Astrocyte (in vitro differentiated cells and primary cell): ENCODE results near the gene ZNF8. TPM values are rescaled to one million over a fixed set of nuclear protein-coding genes. Genes with fewer than 3 reads are reported as not detected.

Experiments used
- DNase-seq: peaks from one replicate; pipeline ENCODE4 v3.0.0-alpha.2; 2010; ENCODE audit warnings: low read depth
- FAIRE-seq: peaks from 2 replicates; lab custom pipeline; 2011; peaks lifted over from hg19 to GRCh38; lab: Jason Lieb, UNC
- H2AFZ ChIP-seq: 2 replicates; pipeline ENCODE4 v1.6.0; 2012; ENCODE audit warnings: low read depth, low read length, inconsistent platforms
- H3K27ac ChIP-seq: 2 replicates; pipeline ENCODE4 v1.5.1; 2011; ENCODE audit warnings: low read depth, low read length, inconsistent platforms
- H3K27me3 ChIP-seq: 2 replicates; pipeline ENCODE4 v1.6.0; 2011; ENCODE audit warnings: low read length, inconsistent platforms; ENCODE audit not compliant: insufficient read depth
- H3K36me3 ChIP-seq: 2 replicates; pipeline ENCODE4 v1.5.1; 2011; ENCODE audit warnings: low read length, inconsistent platforms; ENCODE audit not compliant: insufficient read depth
- H3K4me1 ChIP-seq: 2 replicates; pipeline ENCODE4 v1.5.1; 2011; ENCODE audit warnings: low read length, inconsistent platforms; ENCODE audit not compliant: insufficient read depth
- H3K4me2 ChIP-seq: 2 replicates; pipeline ENCODE4 v1.6.0; 2012; ENCODE audit warnings: low read length, inconsistent platforms
- H3K4me3 ChIP-seq: 2 replicates; pipeline ENCODE4 v1.5.1; 2011; ENCODE audit warnings: low read depth, mild to moderate bottlenecking, low read length, inconsistent platforms; ENCODE audit not compliant: insufficient read depth
- H3K79me2 ChIP-seq: 2 replicates; pipeline ENCODE4 v1.6.0; 2012; ENCODE audit warnings: mild to moderate bottlenecking, low read length, inconsistent platforms; ENCODE audit not compliant: insufficient read depth
- H3K9ac ChIP-seq: 2 replicates; pipeline ENCODE4 v1.6.0; 2012; ENCODE audit warnings: mild to moderate bottlenecking, low read length, inconsistent platforms
- H3K9me3 ChIP-seq: 2 replicates; pipeline ENCODE4 v1.5.1; 2012; ENCODE audit warnings: low read depth, mild to moderate bottlenecking, low read length, inconsistent platforms; ENCODE audit not compliant: insufficient read depth
- H4K20me1 ChIP-seq: 2 replicates; pipeline ENCODE4 v1.6.0; 2012; ENCODE audit warnings: low read length, inconsistent platforms; ENCODE audit not compliant: insufficient read depth
- H3K27ac Mint-ChIP-seq: one replicate; pipeline ENCODE4 v1.8.0; 2021; ENCODE audit warnings: mild to moderate bottlenecking, mixed read lengths; ENCODE audit not compliant: unreplicated experiment
- H3K27me3 Mint-ChIP-seq: one replicate; pipeline ENCODE4 v1.8.0; 2021; ENCODE audit warnings: low read depth, mixed read lengths; ENCODE audit not compliant: unreplicated experiment
- H3K36me3 Mint-ChIP-seq: one replicate; pipeline ENCODE4 v1.8.0; 2021; ENCODE audit warnings: low read depth, mixed read lengths; ENCODE audit not compliant: unreplicated experiment
- H3K4me1 Mint-ChIP-seq: one replicate; pipeline ENCODE4 v1.8.0; 2021; ENCODE audit warnings: low read depth, mixed read lengths; ENCODE audit not compliant: unreplicated experiment
- H3K4me3 Mint-ChIP-seq: one replicate; pipeline ENCODE4 v1.8.0; 2021; ENCODE audit warnings: mild to moderate bottlenecking, moderate library complexity, mixed read lengths; ENCODE audit not compliant: unreplicated experiment
- H3K9me3 Mint-ChIP-seq: one replicate; pipeline ENCODE4 v1.8.0; 2021; ENCODE audit warnings: mild to moderate bottlenecking, mixed read lengths; ENCODE audit not compliant: unreplicated experiment
- EZH2 ChIP-seq: IDR thresholded peaks from 2 replicates; pipeline ENCODE4 v1.6.1; 2012; ENCODE audit warnings: mild to moderate bottlenecking, low read length, inconsistent platforms; ENCODE audit not compliant: insufficient read depth
- total RNA-seq: library from RNA; stranded (reverse); gene quantifications from 2 replicates; pipeline ENCODE4 v1.2.1, GENCODE V29; 2021
- TF ChIP-seq, protein P1 (sequence below): IDR thresholded peaks from 2 replicates; pipeline ENCODE4 v1.5.1; 2011; ENCODE audit warnings: low read depth, mild to moderate bottlenecking, inconsistent platforms, low read length, moderate library complexity; ENCODE audit not compliant: insufficient read depth

Gene ZNF8
- total RNA-seq, 1 donor from 2014 or later, result 10.0 TPM

DNA sequence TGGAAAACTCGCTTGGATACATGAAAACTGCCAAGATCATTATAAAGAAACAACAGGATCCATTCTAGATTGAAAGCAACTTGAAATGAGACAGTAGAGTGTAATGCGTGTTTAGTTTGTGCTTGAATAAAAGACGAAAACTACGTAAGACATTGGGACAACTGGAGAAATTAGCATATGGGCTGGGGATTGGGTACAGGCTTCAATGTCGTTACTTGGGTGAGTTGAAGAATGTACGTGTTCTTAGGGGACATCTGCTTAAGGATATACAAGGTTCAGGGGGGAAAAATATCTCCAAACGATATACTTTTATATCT is 26.0 kb downstream of the ZNF8 start:
- Histone ChIP-seq H3K27me3 (no peaks in the 10 kb centered on the region), H3K9ac (peak overlapping the region; percentile 91), H3K9me3 (no peaks in the 10 kb centered on the region), H3K27ac (peak overlapping the region; percentile 44), H2AFZ (peak overlapping the region; percentile 63), H3K4me1 (peaks cover 10% of the 10 kb centered on the region), H4K20me1 (peaks cover 43% of the 10 kb centered on the region), H3K4me2 (peak overlapping the region; percentile 92), H3K79me2 (peaks cover 55% of the 10 kb centered on the region), H3K4me3 (peak overlapping the region; percentile 92), H3K36me3 (peaks cover 28% of the 10 kb centered on the region)
- FAIRE-seq (no peak), DNase-seq (no peak)
- no peaks in the 10 kb centered on the region for H3K27me3 Mint-ChIP-seq
- H3K9me3 Mint-ChIP-seq, result peaks cover 2% of the 10 kb centered on the region
- peak overlapping the region; percentile 96 for H3K27ac Mint-ChIP-seq
- peaks cover 24% of the 10 kb centered on the region for H3K36me3 Mint-ChIP-seq
- TF ChIP-seq, protein P1, sequence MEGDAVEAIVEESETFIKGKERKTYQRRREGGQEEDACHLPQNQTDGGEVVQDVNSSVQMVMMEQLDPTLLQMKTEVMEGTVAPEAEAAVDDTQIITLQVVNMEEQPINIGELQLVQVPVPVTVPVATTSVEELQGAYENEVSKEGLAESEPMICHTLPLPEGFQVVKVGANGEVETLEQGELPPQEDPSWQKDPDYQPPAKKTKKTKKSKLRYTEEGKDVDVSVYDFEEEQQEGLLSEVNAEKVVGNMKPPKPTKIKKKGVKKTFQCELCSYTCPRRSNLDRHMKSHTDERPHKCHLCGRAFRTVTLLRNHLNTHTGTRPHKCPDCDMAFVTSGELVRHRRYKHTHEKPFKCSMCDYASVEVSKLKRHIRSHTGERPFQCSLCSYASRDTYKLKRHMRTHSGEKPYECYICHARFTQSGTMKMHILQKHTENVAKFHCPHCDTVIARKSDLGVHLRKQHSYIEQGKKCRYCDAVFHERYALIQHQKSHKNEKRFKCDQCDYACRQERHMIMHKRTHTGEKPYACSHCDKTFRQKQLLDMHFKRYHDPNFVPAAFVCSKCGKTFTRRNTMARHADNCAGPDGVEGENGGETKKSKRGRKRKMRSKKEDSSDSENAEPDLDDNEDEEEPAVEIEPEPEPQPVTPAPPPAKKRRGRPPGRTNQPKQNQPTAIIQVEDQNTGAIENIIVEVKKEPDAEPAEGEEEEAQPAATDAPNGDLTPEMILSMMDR, result no peak
- peaks cover 10% of the 10 kb centered on the region for H3K4me1 Mint-ChIP-seq
- H3K4me3 Mint-ChIP-seq, result peak overlapping the region; percentile 100

DNA sequence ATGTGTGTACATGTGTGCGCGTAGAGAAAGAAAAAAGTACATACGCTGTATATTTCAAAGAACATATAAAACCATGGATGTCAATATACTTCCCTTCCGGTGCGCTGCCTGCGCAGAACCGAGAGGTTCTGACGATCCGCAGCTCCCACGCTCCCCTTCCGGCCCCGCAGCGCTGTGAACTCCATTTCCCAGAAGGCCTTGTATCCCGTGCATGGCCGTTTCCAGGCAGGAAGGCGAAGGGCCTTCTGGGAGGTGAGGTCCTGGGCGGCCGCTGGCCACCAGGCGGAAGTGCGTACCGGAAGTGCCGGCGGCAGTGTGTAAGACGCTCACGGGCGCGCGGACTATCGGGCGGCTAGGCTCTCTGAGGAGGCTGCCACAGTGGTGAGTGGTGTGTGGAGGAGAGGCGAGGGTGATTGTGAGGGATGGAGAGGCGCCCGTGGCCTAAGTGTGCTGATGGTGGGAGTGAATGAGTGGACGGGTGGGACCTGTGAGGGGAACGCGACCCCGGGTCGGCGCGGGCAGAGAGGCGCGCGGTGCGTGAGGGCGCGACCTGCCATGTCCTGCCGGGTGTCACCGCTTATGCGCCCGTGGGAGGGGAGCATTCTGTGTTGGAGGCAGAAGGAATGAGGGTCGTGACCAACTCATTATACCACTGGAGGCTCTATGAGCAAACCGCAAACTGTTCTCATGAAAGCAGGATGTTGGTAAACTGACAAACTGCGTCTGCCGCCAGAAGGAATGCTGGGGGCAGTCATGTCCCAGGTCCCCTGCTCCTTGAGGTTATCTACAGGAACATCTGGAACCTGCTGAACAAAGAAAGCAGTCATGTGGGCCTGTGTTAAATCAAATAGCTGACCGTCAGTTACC is 26.5 kb downstream of the ZNF8 start, which contains the start of gene ERVK3-1:
ERVK3-1 (plus strand) TSS at position 313 of the 867 bp plus-strand sequence. CDS start 6,792 bp downstream, outside the sequence.
- H3K27me3 Mint-ChIP-seq, result no peaks in the 10 kb centered on the region
- H3K4me1 Mint-ChIP-seq, result peaks cover 10% of the 10 kb centered on the region
- Histone ChIP-seq H3K9me3 (no peaks in the 10 kb centered on the region), H3K4me1 (peaks cover 10% of the 10 kb centered on the region), H3K27me3 (no peaks in the 10 kb centered on the region), H3K79me2 (peaks cover 49% of the 10 kb centered on the region), H3K4me2 (peak within 1 kb of the TSS; percentile 92), H3K9ac (peak within 1 kb of the TSS; percentile 91), H3K27ac (peak within 1 kb of the TSS; percentile 80), H3K4me3 (peak within 1 kb of the TSS; percentile 92), H3K36me3 (peaks cover 24% of the 10 kb centered on the region), H4K20me1 (peaks cover 37% of the 10 kb centered on the region), H2AFZ (peak within 1 kb of the TSS; percentile 94)
- H3K4me3 Mint-ChIP-seq, result peak within 1 kb of the TSS; percentile 100
- DNase-seq (peak; percentile 98), FAIRE-seq (peak; percentile 55)
- TF ChIP-seq, protein P1, result no peak
- TF ChIP-seq EZH2, result no peak
- H3K27ac Mint-ChIP-seq, result peak within 1 kb of the TSS; percentile 96
- peaks cover 2% of the 10 kb centered on the region for H3K9me3 Mint-ChIP-seq
- peaks cover 24% of the 10 kb centered on the region for H3K36me3 Mint-ChIP-seq

DNA sequence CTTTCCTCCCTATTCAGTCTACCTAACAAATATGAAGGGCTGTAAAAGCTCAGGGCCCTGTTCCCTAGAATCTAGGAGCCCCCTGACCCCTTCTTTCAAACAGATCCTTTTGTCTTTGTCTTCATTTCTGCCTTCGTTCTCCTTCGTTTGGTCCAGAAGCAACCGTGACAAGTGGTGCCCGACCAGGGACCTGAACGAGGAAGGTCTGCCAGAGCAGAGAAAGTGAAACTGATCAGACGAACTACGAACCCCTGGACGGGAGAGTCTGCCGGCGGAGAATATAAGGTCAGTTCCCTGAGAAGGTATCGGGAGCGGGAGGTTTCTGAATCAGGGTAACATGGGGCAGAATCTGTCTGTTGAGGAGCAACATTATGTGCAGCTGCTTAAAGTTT is 27.2 kb downstream of the ZNF8 start:
- Mint-ChIP-seq H3K4me1 (peaks cover 10% of the 10 kb centered on the region), H3K4me3 (peak overlapping the region; percentile 100), H3K27ac (peak overlapping the region; percentile 96), H3K9me3 (peaks cover 2% of the 10 kb centered on the region), H3K27me3 (no peaks in the 10 kb centered on the region), H3K36me3 (peaks cover 20% of the 10 kb centered on the region)
- peak overlapping the region; percentile 94 for H2AFZ ChIP-seq
- H3K4me1 ChIP-seq, result peaks cover 10% of the 10 kb centered on the region
- no peaks in the 10 kb centered on the region for H3K27me3 ChIP-seq
- H3K4me2 ChIP-seq, result peak overlapping the region; percentile 92
- H3K4me3 ChIP-seq, result peak overlapping the region; percentile 92
- TF ChIP-seq, protein P1, result no peak
- no peak for TF ChIP-seq EZH2
- peaks cover 24% of the 10 kb centered on the region for H3K36me3 ChIP-seq
- peaks cover 43% of the 10 kb centered on the region for H3K79me2 ChIP-seq
- DNase-seq (no peak), FAIRE-seq (no peak)
- H4K20me1 ChIP-seq, result peaks cover 31% of the 10 kb centered on the region
- H3K9me3 ChIP-seq, result no peaks in the 10 kb centered on the region
- peak overlapping the region; percentile 80 for H3K27ac ChIP-seq
- H3K9ac ChIP-seq, result peak overlapping the region; percentile 91
